ENCODE measurements around the gene CA10. TPM values are rescaled to one million over a fixed set of nuclear protein-coding genes. Genes with fewer than 3 reads are reported as not detected.

Gene CA10
- total RNA-seq, 1 donor from 2014 or later, result 10.4 TPM

DNA sequence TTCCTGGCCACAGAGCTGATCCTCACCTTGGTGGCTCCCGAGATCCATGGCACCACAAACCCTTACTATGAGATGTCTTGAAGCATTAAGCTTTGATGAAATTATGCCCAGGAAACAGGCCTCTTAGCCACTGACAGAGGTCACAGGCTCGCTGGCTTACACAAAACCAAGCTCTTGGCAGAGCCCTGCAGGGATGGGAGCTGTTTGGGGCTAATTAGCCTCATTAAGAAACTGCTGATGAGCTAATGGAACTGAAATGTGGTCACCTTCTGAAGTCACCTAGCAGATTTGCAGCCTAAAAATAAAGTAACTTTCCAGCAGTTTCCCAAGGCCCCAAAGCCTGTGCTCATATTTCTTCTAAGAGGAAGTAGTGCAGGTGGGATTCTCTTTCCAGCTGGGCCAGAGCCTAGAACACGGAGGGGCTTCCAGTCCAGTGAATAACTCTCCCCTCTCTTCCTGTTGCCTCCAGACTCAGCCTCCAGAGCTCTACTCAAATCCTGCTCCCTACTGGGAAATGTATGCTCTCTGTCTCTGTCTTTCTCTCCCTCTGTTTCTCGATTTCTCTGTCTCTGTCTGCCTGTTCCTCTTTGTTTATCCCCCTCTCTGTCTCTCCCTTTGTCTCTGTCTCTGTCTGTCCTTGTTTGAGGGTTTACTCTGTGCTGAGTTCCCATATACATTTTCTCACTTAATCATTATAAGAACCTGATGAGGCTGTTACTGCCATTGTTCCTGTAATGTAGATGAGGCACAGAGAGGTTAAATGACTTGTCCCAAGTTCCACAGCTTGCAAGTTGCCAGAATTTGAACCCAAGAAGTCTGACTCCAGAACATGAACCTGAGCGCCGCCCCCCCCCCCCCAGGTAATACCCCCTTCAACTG is 338.9 kb downstream of the CA10 start:
- Histone ChIP-seq H3K9ac (ENCODE audit: low read depth in 1 of 3, low read length in 3 of 3) (no peak overlapping the region), H3K36me3 (ENCODE audit: control insufficient read depth in 3 of 3, insufficient read depth in 3 of 3, low read length in 3 of 3) (no peaks in the 10 kb centered on the region), H3K4me1 (ENCODE audit: control insufficient read depth in 3 of 3, insufficient read depth in 3 of 3, low read length in 3 of 3) (no peaks in the 10 kb centered on the region), H3K27ac (ENCODE audit: low read depth, low read length) (no peak overlapping the region), H3K9me3 (ENCODE audit: control insufficient read depth in 3 of 3, low read length in 3 of 3) (no peaks in the 10 kb centered on the region), H3K27me3 (ENCODE audit: control insufficient read depth in 3 of 3, insufficient read depth in 3 of 3, low read length in 3 of 3) (no peaks in the 10 kb centered on the region), H3K4me3 (ENCODE audit: low read length in 3 of 3) (no peak overlapping the region)

- Histone ChIP-seq H3K36me3 (ENCODE audit: control insufficient read depth in 3 of 3, insufficient read depth in 3 of 3, low read length in 3 of 3) (no peaks in the 10 kb centered on the region), H3K9me3 (ENCODE audit: control insufficient read depth in 3 of 3, low read length in 3 of 3) (no peaks in the 10 kb centered on the region), H3K27me3 (ENCODE audit: control insufficient read depth in 3 of 3, insufficient read depth in 3 of 3, low read length in 3 of 3) (no peaks in the 10 kb centered on the region), H3K9ac (ENCODE audit: low read depth in 1 of 3, low read length in 3 of 3) (no peak overlapping the region), H3K4me3 (ENCODE audit: low read length in 3 of 3) (no peak overlapping the region), H3K4me1 (ENCODE audit: control insufficient read depth in 3 of 3, insufficient read depth in 3 of 3, low read length in 3 of 3) (no peaks in the 10 kb centered on the region), H3K27ac (ENCODE audit: low read depth, low read length) (no peak overlapping the region)
These were observed 339.7 kb downstream of the CA10 start for GRCh38 chr17:51818777-51819176.

DNA sequence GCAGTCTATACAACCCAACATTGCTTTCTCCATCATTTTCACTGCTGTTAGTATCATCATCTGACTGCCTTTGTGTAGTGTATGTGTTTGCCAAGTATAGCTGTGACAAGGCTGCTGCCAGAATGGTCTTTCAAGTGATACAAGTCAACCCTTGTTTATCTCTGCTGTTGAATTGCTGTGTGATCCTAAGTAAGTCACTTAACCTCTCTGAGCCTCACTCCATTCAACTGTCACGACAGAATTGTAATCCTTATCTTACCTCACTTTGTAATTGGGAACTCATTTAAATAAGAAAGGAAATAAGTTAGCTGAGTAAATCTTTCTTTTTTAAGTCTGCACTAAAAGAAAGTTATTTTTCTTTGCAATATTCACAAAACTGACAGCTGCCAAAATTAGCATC is 340.6 kb downstream of the CA10 start:
- no peaks in the 10 kb centered on the region for H3K36me3 ChIP-seq (ENCODE audit: control insufficient read depth in 3 of 3, insufficient read depth in 3 of 3, low read length in 3 of 3)
- H3K4me1 ChIP-seq (ENCODE audit: control insufficient read depth in 3 of 3, insufficient read depth in 3 of 3, low read length in 3 of 3), result no peaks in the 10 kb centered on the region
- H3K9me3 ChIP-seq (ENCODE audit: control insufficient read depth in 3 of 3, low read length in 3 of 3), result no peaks in the 10 kb centered on the region
- H3K27me3 ChIP-seq (ENCODE audit: control insufficient read depth in 3 of 3, insufficient read depth in 3 of 3, low read length in 3 of 3), result no peaks in the 10 kb centered on the region
- H3K9ac ChIP-seq (ENCODE audit: low read depth in 1 of 3, low read length in 3 of 3), result no peak overlapping the region
- no peak overlapping the region for H3K27ac ChIP-seq (ENCODE audit: low read depth, low read length)
- no peak overlapping the region for H3K4me3 ChIP-seq (ENCODE audit: low read length in 3 of 3)

DNA sequence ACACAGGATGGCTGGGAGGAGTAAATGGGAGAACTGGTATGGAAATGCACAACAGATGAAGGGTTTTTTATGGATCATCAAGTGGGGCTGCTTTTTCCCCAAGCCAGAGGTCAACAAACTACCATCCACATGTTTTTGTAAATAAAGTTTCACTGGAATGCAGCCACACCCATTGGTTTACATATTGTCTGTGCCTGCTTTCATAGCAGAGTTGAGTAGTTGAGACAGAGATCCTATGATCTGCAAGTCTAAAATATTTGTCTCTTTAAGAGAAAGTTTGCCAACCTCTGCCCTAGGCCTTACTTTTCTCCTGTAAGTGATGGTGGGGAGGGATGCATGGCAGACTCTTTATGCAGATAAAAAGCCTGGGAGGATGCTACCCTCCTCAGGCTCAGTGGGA is 341.4 kb downstream of the CA10 start:
- Histone ChIP-seq H3K36me3 (ENCODE audit: control insufficient read depth in 3 of 3, insufficient read depth in 3 of 3, low read length in 3 of 3) (no peaks in the 10 kb centered on the region), H3K4me3 (ENCODE audit: low read length in 3 of 3) (no peak overlapping the region), H3K27ac (ENCODE audit: low read depth, low read length) (no peak overlapping the region), H3K9me3 (ENCODE audit: control insufficient read depth in 3 of 3, low read length in 3 of 3) (no peaks in the 10 kb centered on the region), H3K27me3 (ENCODE audit: control insufficient read depth in 3 of 3, insufficient read depth in 3 of 3, low read length in 3 of 3) (no peaks in the 10 kb centered on the region), H3K9ac (ENCODE audit: low read depth in 1 of 3, low read length in 3 of 3) (no peak overlapping the region), H3K4me1 (ENCODE audit: control insufficient read depth in 3 of 3, insufficient read depth in 3 of 3, low read length in 3 of 3) (no peaks in the 10 kb centered on the region)

GRCh38 chr17:51815097-51815496 is 343.4 kb downstream of the CA10 start:
- Histone ChIP-seq H3K27ac (ENCODE audit: low read depth, low read length) (no peak overlapping the region), H3K27me3 (ENCODE audit: control insufficient read depth in 3 of 3, insufficient read depth in 3 of 3, low read length in 3 of 3) (peaks cover 0 to 4% (median 0%) of the 10 kb centered on the region in 3 donors), H3K9ac (ENCODE audit: low read depth in 1 of 3, low read length in 3 of 3) (no peak overlapping the region), H3K4me3 (ENCODE audit: low read length in 3 of 3) (no peak overlapping the region), H3K36me3 (ENCODE audit: control insufficient read depth in 3 of 3, insufficient read depth in 3 of 3, low read length in 3 of 3) (no peaks in the 10 kb centered on the region), H3K4me1 (ENCODE audit: control insufficient read depth in 3 of 3, insufficient read depth in 3 of 3, low read length in 3 of 3) (no peaks in the 10 kb centered on the region), H3K9me3 (ENCODE audit: control insufficient read depth in 3 of 3, low read length in 3 of 3) (no peaks in the 10 kb centered on the region)

- Histone ChIP-seq H3K4me3 (ENCODE audit: low read length in 3 of 3) (no peak overlapping the region), H3K9ac (ENCODE audit: low read depth in 1 of 3, low read length in 3 of 3) (no peak overlapping the region), H3K27me3 (ENCODE audit: control insufficient read depth in 3 of 3, insufficient read depth in 3 of 3, low read length in 3 of 3) (peaks cover 0 to 4% (median 0%) of the 10 kb centered on the region in 3 donors), H3K9me3 (ENCODE audit: control insufficient read depth in 3 of 3, low read length in 3 of 3) (no peaks in the 10 kb centered on the region), H3K27ac (ENCODE audit: low read depth, low read length) (no peak overlapping the region), H3K36me3 (ENCODE audit: control insufficient read depth in 3 of 3, insufficient read depth in 3 of 3, low read length in 3 of 3) (no peaks in the 10 kb centered on the region), H3K4me1 (ENCODE audit: control insufficient read depth in 3 of 3, insufficient read depth in 3 of 3, low read length in 3 of 3) (no peaks in the 10 kb centered on the region)
These were observed 344.0 kb downstream of the CA10 start for GRCh38 chr17:51814521-51814920.

- H3K27ac ChIP-seq (ENCODE audit: low read depth, low read length), result no peak overlapping the region
These were observed 344.7 kb downstream of the CA10 start for GRCh38 chr17:51813784-51814174.

GRCh38 chr17:51813140-51813783 is 345.3 kb downstream of the CA10 start:
- H3K4me3 ChIP-seq (ENCODE audit: low read length in 3 of 3), result no peak overlapping the region
- peaks cover 0 to 4% (median 0%) of the 10 kb centered on the region in 3 donors for H3K27me3 ChIP-seq (ENCODE audit: control insufficient read depth in 3 of 3, insufficient read depth in 3 of 3, low read length in 3 of 3)
- H3K4me1 ChIP-seq (ENCODE audit: control insufficient read depth in 3 of 3, insufficient read depth in 3 of 3, low read length in 3 of 3), result no peaks in the 10 kb centered on the region
- no peaks in the 10 kb centered on the region for H3K36me3 ChIP-seq (ENCODE audit: control insufficient read depth in 3 of 3, insufficient read depth in 3 of 3, low read length in 3 of 3)
- no peak overlapping the region for H3K9ac ChIP-seq (ENCODE audit: low read depth in 1 of 3, low read length in 3 of 3)
- H3K9me3 ChIP-seq (ENCODE audit: control insufficient read depth in 3 of 3, low read length in 3 of 3), result no peaks in the 10 kb centered on the region
- no peak overlapping the region for H3K27ac ChIP-seq (ENCODE audit: low read depth, low read length)

More at GRCh38 chr17:51813784-51814174, 344.7 kb downstream of the CA10 start:
- peaks cover 0 to 4% (median 0%) of the 10 kb centered on the region in 3 donors for H3K27me3 ChIP-seq (ENCODE audit: control insufficient read depth in 3 of 3, insufficient read depth in 3 of 3, low read length in 3 of 3)
- no peaks in the 10 kb centered on the region for H3K9me3 ChIP-seq (ENCODE audit: control insufficient read depth in 3 of 3, low read length in 3 of 3)
- no peak overlapping the region for H3K4me3 ChIP-seq (ENCODE audit: low read length in 3 of 3)
- no peak overlapping the region for H3K9ac ChIP-seq (ENCODE audit: low read depth in 1 of 3, low read length in 3 of 3)
- H3K36me3 ChIP-seq (ENCODE audit: control insufficient read depth in 3 of 3, insufficient read depth in 3 of 3, low read length in 3 of 3), result no peaks in the 10 kb centered on the region
- no peaks in the 10 kb centered on the region for H3K4me1 ChIP-seq (ENCODE audit: control insufficient read depth in 3 of 3, insufficient read depth in 3 of 3, low read length in 3 of 3)

- no peaks in the 10 kb centered on the region for H3K4me1 ChIP-seq (ENCODE audit: control insufficient read depth in 3 of 3, insufficient read depth in 3 of 3, low read length in 3 of 3)
- peaks cover 0 to 4% (median 4%) of the 10 kb centered on the region in 3 donors for H3K27me3 ChIP-seq (ENCODE audit: control insufficient read depth in 3 of 3, insufficient read depth in 3 of 3, low read length in 3 of 3)
- H3K9ac ChIP-seq (ENCODE audit: low read depth in 1 of 3, low read length in 3 of 3), result no peak overlapping the region
- no peak overlapping the region for H3K27ac ChIP-seq (ENCODE audit: low read depth, low read length)
- no peak overlapping the region for H3K4me3 ChIP-seq (ENCODE audit: low read length in 3 of 3)
- no peaks in the 10 kb centered on the region for H3K9me3 ChIP-seq (ENCODE audit: control insufficient read depth in 3 of 3, low read length in 3 of 3)
- no peaks in the 10 kb centered on the region for H3K36me3 ChIP-seq (ENCODE audit: control insufficient read depth in 3 of 3, insufficient read depth in 3 of 3, low read length in 3 of 3)
These were observed 351.1 kb downstream of the CA10 start for GRCh38 chr17:51807460-51807859.

DNA sequence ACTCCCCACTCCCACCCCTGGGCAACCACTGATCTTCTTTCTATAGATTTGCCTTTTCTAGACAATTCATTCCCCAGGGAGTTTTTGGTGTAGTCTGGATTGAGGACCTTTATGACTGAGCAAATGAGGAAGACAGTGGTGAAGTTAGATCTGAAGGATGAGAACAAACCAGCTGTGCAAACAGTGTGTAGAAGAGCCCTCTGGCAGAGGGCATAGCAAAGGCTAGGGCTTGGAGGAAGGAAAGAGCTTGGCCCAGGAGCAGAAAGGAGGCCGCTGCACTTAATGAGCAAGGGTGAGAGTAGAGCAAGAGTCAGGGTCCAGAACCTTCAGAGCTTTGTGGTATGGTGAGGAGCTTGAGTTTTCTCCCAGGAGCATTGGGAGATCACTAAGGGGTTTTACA is 352.7 kb downstream of the CA10 start:
- H3K4me3 ChIP-seq (ENCODE audit: low read length in 3 of 3), result no peak overlapping the region
- no peak overlapping the region for H3K9ac ChIP-seq (ENCODE audit: low read depth in 1 of 3, low read length in 3 of 3)
- H3K4me1 ChIP-seq (ENCODE audit: control insufficient read depth in 3 of 3, insufficient read depth in 3 of 3, low read length in 3 of 3), result no peaks in the 10 kb centered on the region
- H3K9me3 ChIP-seq (ENCODE audit: control insufficient read depth in 3 of 3, low read length in 3 of 3), result no peaks in the 10 kb centered on the region
- H3K27me3 ChIP-seq (ENCODE audit: control insufficient read depth in 3 of 3, insufficient read depth in 3 of 3, low read length in 3 of 3), result peaks cover 0 to 4% (median 4%) of the 10 kb centered on the region in 3 donors
- no peak overlapping the region for H3K27ac ChIP-seq (ENCODE audit: low read depth, low read length)
- H3K36me3 ChIP-seq (ENCODE audit: control insufficient read depth in 3 of 3, insufficient read depth in 3 of 3, low read length in 3 of 3), result no peaks in the 10 kb centered on the region
